PFSK-1 (cell line): Measurements from ENCODE around the gene SPTAN1.

ENCODE experiments used
- FOXP2 ChIP-seq: optimal IDR thresholded peaks from 2 replicates; pipeline ENCODE3; 2011; ENCODE audit warnings: borderline replicate concordance, control low read depth, inconsistent platforms; ENCODE audit not compliant: insufficient read depth; ENCODE audit errors: extremely low read length, extremely low read depth
- POLR2AphosphoS5 ChIP-seq: IDR thresholded peaks from 2 replicates; pipeline ENCODE4 v1.6.1; 2012; ENCODE audit warnings: low read depth, mild to moderate bottlenecking, control low read depth, low read length, moderate library complexity
- SIN3A ChIP-seq: IDR thresholded peaks from 2 replicates; pipeline ENCODE4 v1.6.1; 2012; ENCODE audit warnings: mild to moderate bottlenecking, low read length, moderate library complexity, borderline replicate concordance; ENCODE audit not compliant: insufficient read depth
- TAF1 ChIP-seq: IDR thresholded peaks from 2 replicates; pipeline ENCODE4 v1.6.1; 2012; ENCODE audit warnings: low read length, control low read depth, borderline replicate concordance; ENCODE audit not compliant: insufficient read depth
- TF ChIP-seq, protein P1 (sequence below), 2 experiments: IDR thresholded peaks; 2 replicates each; pipeline versions ENCODE4 v1.6.1 to v1.8.0; 2011 to 2012; ENCODE audit warnings: low read depth in 2 of 2, low read length in 2 of 2, control low read depth in 1 of 2, inconsistent platforms in 1 of 2, mild to moderate bottlenecking in 1 of 2, moderate library complexity in 1 of 2; ENCODE audit not compliant: insufficient read depth in 1 of 2

Gene SPTAN1

GRCh38 chr9:128529191-128529590 lies 23.2 kb upstream of the SPTAN1 start:
- TF ChIP-seq TAF1 = no peak
- TF ChIP-seq, protein P1, sequence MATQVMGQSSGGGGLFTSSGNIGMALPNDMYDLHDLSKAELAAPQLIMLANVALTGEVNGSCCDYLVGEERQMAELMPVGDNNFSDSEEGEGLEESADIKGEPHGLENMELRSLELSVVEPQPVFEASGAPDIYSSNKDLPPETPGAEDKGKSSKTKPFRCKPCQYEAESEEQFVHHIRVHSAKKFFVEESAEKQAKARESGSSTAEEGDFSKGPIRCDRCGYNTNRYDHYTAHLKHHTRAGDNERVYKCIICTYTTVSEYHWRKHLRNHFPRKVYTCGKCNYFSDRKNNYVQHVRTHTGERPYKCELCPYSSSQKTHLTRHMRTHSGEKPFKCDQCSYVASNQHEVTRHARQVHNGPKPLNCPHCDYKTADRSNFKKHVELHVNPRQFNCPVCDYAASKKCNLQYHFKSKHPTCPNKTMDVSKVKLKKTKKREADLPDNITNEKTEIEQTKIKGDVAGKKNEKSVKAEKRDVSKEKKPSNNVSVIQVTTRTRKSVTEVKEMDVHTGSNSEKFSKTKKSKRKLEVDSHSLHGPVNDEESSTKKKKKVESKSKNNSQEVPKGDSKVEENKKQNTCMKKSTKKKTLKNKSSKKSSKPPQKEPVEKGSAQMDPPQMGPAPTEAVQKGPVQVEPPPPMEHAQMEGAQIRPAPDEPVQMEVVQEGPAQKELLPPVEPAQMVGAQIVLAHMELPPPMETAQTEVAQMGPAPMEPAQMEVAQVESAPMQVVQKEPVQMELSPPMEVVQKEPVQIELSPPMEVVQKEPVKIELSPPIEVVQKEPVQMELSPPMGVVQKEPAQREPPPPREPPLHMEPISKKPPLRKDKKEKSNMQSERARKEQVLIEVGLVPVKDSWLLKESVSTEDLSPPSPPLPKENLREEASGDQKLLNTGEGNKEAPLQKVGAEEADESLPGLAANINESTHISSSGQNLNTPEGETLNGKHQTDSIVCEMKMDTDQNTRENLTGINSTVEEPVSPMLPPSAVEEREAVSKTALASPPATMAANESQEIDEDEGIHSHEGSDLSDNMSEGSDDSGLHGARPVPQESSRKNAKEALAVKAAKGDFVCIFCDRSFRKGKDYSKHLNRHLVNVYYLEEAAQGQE (IDR thresholded peaks at IDR 0.05; ENCODE audit: insufficient read depth in 1 of 2, low read depth in 2 of 2, low read length in 2 of 2) = no peak
- no peak for TF ChIP-seq SIN3A
- no peak for TF ChIP-seq POLR2AphosphoS5
- TF ChIP-seq FOXP2 = no peak

DNA sequence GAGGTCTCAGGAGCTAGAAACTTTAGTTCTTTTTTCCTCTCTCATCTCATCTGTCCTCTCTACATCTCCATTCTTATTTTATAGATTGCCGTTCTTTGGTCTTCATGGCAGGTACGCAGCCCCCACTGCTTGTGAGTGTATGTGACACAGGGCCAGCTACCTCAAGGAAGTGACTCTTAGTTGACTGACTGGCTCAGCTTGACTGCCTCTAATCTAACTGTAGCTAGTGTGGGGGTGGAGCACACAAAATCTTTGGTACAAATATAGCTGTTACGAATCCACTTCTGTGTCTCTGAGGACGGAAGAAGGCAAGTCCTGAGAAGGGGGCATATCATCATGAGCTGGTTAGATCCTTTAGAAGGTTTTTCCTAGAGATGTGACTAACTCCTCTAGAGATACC lies 19.8 kb upstream of the SPTAN1 start:
- TF ChIP-seq SIN3A (no peak), POLR2AphosphoS5 (no peak), FOXP2 (no peak), TAF1 (no peak)
- TF ChIP-seq, protein P1 (IDR thresholded peaks at IDR 0.05; ENCODE audit: insufficient read depth in 1 of 2, low read depth in 2 of 2, low read length in 2 of 2) = no peak

- TF ChIP-seq FOXP2 = no peak
- TF ChIP-seq, protein P1 (IDR thresholded peaks at IDR 0.05; ENCODE audit: insufficient read depth in 1 of 2, low read depth in 2 of 2, low read length in 2 of 2) = no peak
- no peak for TF ChIP-seq SIN3A
- TF ChIP-seq TAF1 = no peak
- TF ChIP-seq POLR2AphosphoS5 = no peak
Observed at GRCh38 chr9:128540634-128541360, 11.6 kb upstream of the SPTAN1 start.

DNA sequence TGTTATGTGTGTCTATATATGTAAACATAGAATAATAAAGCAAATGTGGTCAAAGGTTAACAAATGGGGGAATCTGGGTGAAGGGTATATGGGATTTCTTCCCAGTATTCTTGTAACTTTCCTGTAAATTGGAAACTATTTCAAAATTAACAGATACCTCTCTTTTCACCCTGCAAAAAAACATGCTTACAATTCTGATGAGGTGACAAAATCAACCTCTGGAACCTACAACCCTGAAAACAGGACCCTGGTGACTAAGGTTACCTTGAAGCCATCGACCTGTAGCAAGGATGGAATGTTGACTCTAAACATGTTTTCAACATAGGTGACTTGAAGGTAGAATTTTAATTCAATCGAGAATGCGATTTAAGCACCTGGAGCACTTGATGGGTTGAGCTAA lies 5.9 kb upstream of the SPTAN1 start:
- TF ChIP-seq POLR2AphosphoS5 (no peak), TAF1 (no peak), FOXP2 (no peak), SIN3A (no peak)
- TF ChIP-seq, protein P1 (IDR thresholded peaks at IDR 0.05; ENCODE audit: insufficient read depth in 1 of 2, low read depth in 2 of 2, low read length in 2 of 2) = no peak
